K562 (cell line): ENCODE results near the gene ACER3. TPM values are rescaled to one million over a fixed set of nuclear protein-coding genes. Genes with fewer than 3 reads are reported as not detected.

Experiments used
- CCAR2 ChIP-seq: fragments of 200-400 bp; formaldehyde crosslinking; IDR thresholded peaks from 2 replicates; pipeline ENCODE4 v1.6.1; 2017; ENCODE audit warnings: mild to moderate bottlenecking, low read depth, low read length
- ETV5 ChIP-seq: sonication (generic); formaldehyde crosslinking; IDR thresholded peaks from 2 replicates; pipeline ENCODE4 v1.4.0; 2020; ENCODE audit warnings: low read depth, mild to moderate bottlenecking, missing genetic modification reagents
- FIP1L1 ChIP-seq: fragments of 200-400 bp; formaldehyde crosslinking; IDR thresholded peaks from 2 replicates; pipeline ENCODE4 v1.6.1; 2018; ENCODE audit warnings: mild to moderate bottlenecking, low read depth, low read length; ENCODE audit not compliant: poor library complexity, severe bottlenecking
- HMGN3 ChIP-seq: IDR thresholded peaks from 2 replicates; pipeline ENCODE4 v1.6.1; 2011; ENCODE audit warnings: borderline replicate concordance, low read depth, mild to moderate bottlenecking, mixed read lengths, low read length; ENCODE audit not compliant: insufficient read length; ENCODE audit errors: extremely low read depth
- HNRNPK ChIP-seq: fragments of 200-400 bp; formaldehyde crosslinking; IDR thresholded peaks from one replicate; pipeline ENCODE4 v1.6.1; 2018; ENCODE audit warnings: mild to moderate bottlenecking, low read depth, low read length; ENCODE audit not compliant: poor library complexity, severe bottlenecking
- JUND ChIP-seq, 2 experiments: IDR thresholded peaks; 2 replicates in 1 of 2; 3 replicates in 1 of 2; pipeline ENCODE4 v1.6.1; 2011; ENCODE audit warnings: borderline replicate concordance in 2 of 2, low read depth in 2 of 2, low read length in 2 of 2, improper control_type of control experiment in 1 of 2, missing biosample characterization in 1 of 2, missing genetic modification characterization in 1 of 2, missing genetic modification reagents in 1 of 2
- MAZ ChIP-seq, 2 experiments: fragments of 450-650 bp in 1 of 2; sonication (generic) in 1 of 2; formaldehyde crosslinking; IDR thresholded peaks in 1 of 2; conservative IDR thresholded peaks in 1 of 2; 2 replicates each; pipeline versions ENCODE4 v1.4.0 to v1.5.0; 2020; ENCODE audit warnings: mild to moderate bottlenecking in 1 of 2, missing genetic modification reagents in 1 of 2
- NR2C2 ChIP-seq, 2 experiments: fragments of 200-800 bp in 1 of 2; sonication (Bioruptor generic) in 1 of 2; sonication (generic) in 1 of 2; formaldehyde crosslinking in 1 of 2; IDR thresholded peaks; 2 replicates each; pipeline versions ENCODE4 v1.6.1 to v1.8.0; 2016 to 2022; ENCODE audit warnings: mild to moderate bottlenecking in 1 of 2, missing compliant biosample characterization in 1 of 2, missing genetic modification characterization in 1 of 2, missing genetic modification reagents in 1 of 2
- NR4A1 ChIP-seq, 2 experiments: fragments of 250-450 bp in 1 of 2; fragments of 450-650 bp in 1 of 2; sonication (Bioruptor Pico) in 1 of 2; IDR thresholded peaks; 2 replicates each; pipeline versions ENCODE4 v1.4.0 to v1.6.1; 2016 to 2020; ENCODE audit warnings: mild to moderate bottlenecking in 2 of 2, missing compliant biosample characterization in 1 of 2, missing genetic modification characterization in 1 of 2, moderate library complexity in 1 of 2
- POLR3A ChIP-seq: IDR thresholded peaks from 2 replicates; pipeline ENCODE4 v1.6.1; 2011; ENCODE audit warnings: borderline replicate concordance, mild to moderate bottlenecking, moderate library complexity; ENCODE audit not compliant: insufficient read length, insufficient read depth; ENCODE audit errors: extremely low read depth
- RFX5 ChIP-seq: IDR thresholded peaks from 2 replicates; pipeline ENCODE4 v1.6.1; 2011; ENCODE audit warnings: low read depth, mild to moderate bottlenecking, improper control_type of control experiment, low read length
- SMAD4 ChIP-seq: fragments of 250-450 bp; sonication (Bioruptor Pico); conservative IDR thresholded peaks from 2 replicates; pipeline ENCODE4 v1.8.0; 2021; ENCODE audit warnings: inconsistent platforms, mild to moderate bottlenecking, moderate library complexity
- TAF1 ChIP-seq: IDR thresholded peaks from 2 replicates; pipeline ENCODE4 v1.6.1; 2011; ENCODE audit warnings: mild to moderate bottlenecking, low read length, moderate library complexity; ENCODE audit not compliant: insufficient read depth, control insufficient read depth, severe bottlenecking; ENCODE audit errors: extremely low read depth
- TBP ChIP-seq: optimal IDR thresholded peaks from 2 replicates; pipeline ENCODE3; 2011; ENCODE audit warnings: low read depth, low read length, improper control_type of control experiment
- polyA plus RNA-seq, 8 experiments: library from polyadenylated mRNA; depleted of rRNA in 4 of 8; stranded (reverse) in 5 of 8; unstranded in 3 of 8; fragments of >200 nt; fragmentation: Nextera tagmentation in 2 of 8; fragmentation: Illumina TruSeq in 1 of 8; extraction: Ambion mirVana in 2 of 8; extraction: Trizol in 1 of 8; gene quantifications; 2 replicates each; pipeline versions ENCODE4 v1.2.1 to v1.2.3, GENCODE V29; 2011 to 2014; ENCODE audit warnings: inconsistent platforms in 1 of 8, missing spikeins in 1 of 8
- total RNA-seq, 7 experiments: library from RNA; depleted of rRNA in 6 of 7; stranded (reverse); fragments of >200 nt in 6 of 7; fragmentation: Illumina TruSeq in 2 of 7; extraction: Trizol in 2 of 7; gene quantifications; 2 replicates each; pipeline versions ENCODE4 v1.2.1 to v1.2.3, GENCODE V29; 2011 to 2021; ENCODE audit warnings: low replicate concordance in 1 of 7
- TF ChIP-seq, protein P1 (sequence below): sonication (generic); formaldehyde crosslinking; IDR thresholded peaks from 2 replicates; pipeline ENCODE4 v1.8.1; 2023; ENCODE audit warnings: mild to moderate bottlenecking, missing genetic modification reagents
- TF ChIP-seq, protein P2 (sequence below): fragments of 450-650 bp; formaldehyde crosslinking; IDR thresholded peaks from 2 replicates; pipeline ENCODE4 v1.4.0; 2020; ENCODE audit warnings: mild to moderate bottlenecking
- TF ChIP-seq, protein P3 (sequence below): fragments of 450-650 bp; IDR thresholded peaks from 2 replicates; pipeline ENCODE4 v1.6.1; 2018; ENCODE audit not compliant: partially characterized antibody

The ACER3 gene
- total and polyA plus RNA-seq, 9 of the 15 experiments (the other 6 are each of a cell fraction or from before 2014, with no cell fraction given), result 2.0 to 23.8 (median 9.5) TPM

DNA sequence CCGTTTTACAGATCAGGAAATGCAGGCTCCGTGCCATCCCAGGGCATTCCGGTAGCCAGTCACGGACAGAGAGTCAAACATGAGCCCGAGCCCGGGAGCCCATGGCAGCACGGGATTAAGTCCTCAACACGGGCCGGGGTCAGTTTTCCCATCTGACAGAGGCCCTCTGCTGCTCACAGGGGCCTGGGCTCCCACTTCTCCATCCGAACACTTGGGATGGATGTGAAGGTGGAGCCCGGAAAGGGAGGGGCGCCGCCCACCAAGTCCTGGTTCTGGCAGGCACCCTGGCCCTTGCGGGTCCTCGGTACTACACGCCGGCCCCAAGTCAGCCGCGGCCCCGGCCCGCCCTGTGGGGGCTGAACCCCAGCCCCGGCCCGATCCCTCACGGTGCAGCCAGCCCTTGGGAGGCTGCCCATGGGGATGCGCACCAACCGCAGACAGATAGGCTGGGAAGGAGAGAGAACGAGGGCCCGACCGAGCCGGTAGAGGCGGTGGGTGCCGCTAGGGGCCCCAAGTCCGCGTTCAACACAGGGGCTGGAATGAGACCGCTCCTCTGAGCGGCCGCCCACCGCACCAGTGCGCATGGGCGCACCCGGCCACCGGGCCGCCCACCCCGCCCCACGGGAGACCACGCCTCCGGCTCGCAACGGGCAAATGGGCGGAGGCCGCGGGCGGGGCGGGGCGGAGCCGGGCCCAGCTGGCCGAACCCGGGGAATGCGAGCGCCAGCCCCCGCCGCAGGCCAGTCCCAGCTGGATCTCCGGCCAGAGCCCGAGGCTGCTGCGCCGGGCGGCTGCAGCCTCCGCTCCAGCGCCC lies 205.7 kb downstream of the ACER3 start, which contains the start of gene CAPN5 (continued):
- TF ChIP-seq, protein P1, sequence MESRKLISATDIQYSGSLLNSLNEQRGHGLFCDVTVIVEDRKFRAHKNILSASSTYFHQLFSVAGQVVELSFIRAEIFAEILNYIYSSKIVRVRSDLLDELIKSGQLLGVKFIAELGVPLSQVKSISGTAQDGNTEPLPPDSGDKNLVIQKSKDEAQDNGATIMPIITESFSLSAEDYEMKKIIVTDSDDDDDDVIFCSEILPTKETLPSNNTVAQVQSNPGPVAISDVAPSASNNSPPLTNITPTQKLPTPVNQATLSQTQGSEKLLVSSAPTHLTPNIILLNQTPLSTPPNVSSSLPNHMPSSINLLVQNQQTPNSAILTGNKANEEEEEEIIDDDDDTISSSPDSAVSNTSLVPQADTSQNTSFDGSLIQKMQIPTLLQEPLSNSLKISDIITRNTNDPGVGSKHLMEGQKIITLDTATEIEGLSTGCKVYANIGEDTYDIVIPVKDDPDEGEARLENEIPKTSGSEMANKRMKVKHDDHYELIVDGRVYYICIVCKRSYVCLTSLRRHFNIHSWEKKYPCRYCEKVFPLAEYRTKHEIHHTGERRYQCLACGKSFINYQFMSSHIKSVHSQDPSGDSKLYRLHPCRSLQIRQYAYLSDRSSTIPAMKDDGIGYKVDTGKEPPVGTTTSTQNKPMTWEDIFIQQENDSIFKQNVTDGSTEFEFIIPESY (CRISPR knock-in tag), result peak; percentile 49; the same call in 1 of the 2 replicates
- no peak for TF ChIP-seq POLR3A
- TF ChIP-seq CCAR2, result no peak
- TF ChIP-seq NR2C2 (CRISPR knock-in tag; IDR thresholded peaks at IDR 0.05), result no peak
- no peak for TF ChIP-seq NR2C2 (tag; IDR thresholded peaks at IDR 0.05)
- no peak for TF ChIP-seq RFX5
- peak; percentile 27; the same call in 1 of the 2 replicates for TF ChIP-seq ETV5
- peak; percentile 89 for TF ChIP-seq HNRNPK
- TF ChIP-seq TBP, result peak; percentile 58
- peak; percentile 46 to 83; a peak in 2 of 4 replicates for TF ChIP-seq MAZ (CRISPR knock-in tag; conservative IDR thresholded peaks at IDR 0.05 in 1 of 2, IDR thresholded peaks at IDR 0.05 in 1 of 2)
- peak; percentile 73; the same call in 1 of the 2 replicates for TF ChIP-seq SMAD4
- TF ChIP-seq NR4A1 (CRISPR knock-in tag; IDR thresholded peaks at IDR 0.05), result no peak
- TF ChIP-seq NR4A1 (tag; IDR thresholded peaks at IDR 0.05), result no peak
- TF ChIP-seq, protein P2, sequence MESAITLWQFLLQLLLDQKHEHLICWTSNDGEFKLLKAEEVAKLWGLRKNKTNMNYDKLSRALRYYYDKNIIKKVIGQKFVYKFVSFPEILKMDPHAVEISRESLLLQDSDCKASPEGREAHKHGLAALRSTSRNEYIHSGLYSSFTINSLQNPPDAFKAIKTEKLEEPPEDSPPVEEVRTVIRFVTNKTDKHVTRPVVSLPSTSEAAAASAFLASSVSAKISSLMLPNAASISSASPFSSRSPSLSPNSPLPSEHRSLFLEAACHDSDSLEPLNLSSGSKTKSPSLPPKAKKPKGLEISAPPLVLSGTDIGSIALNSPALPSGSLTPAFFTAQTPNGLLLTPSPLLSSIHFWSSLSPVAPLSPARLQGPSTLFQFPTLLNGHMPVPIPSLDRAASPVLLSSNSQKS (CRISPR knock-in tag), result no peak
- peak; percentile 77 for TF ChIP-seq HMGN3
- TF ChIP-seq TAF1, result peak; percentile 36
- peak; percentile 53 for TF ChIP-seq FIP1L1
- TF ChIP-seq, protein P3, sequence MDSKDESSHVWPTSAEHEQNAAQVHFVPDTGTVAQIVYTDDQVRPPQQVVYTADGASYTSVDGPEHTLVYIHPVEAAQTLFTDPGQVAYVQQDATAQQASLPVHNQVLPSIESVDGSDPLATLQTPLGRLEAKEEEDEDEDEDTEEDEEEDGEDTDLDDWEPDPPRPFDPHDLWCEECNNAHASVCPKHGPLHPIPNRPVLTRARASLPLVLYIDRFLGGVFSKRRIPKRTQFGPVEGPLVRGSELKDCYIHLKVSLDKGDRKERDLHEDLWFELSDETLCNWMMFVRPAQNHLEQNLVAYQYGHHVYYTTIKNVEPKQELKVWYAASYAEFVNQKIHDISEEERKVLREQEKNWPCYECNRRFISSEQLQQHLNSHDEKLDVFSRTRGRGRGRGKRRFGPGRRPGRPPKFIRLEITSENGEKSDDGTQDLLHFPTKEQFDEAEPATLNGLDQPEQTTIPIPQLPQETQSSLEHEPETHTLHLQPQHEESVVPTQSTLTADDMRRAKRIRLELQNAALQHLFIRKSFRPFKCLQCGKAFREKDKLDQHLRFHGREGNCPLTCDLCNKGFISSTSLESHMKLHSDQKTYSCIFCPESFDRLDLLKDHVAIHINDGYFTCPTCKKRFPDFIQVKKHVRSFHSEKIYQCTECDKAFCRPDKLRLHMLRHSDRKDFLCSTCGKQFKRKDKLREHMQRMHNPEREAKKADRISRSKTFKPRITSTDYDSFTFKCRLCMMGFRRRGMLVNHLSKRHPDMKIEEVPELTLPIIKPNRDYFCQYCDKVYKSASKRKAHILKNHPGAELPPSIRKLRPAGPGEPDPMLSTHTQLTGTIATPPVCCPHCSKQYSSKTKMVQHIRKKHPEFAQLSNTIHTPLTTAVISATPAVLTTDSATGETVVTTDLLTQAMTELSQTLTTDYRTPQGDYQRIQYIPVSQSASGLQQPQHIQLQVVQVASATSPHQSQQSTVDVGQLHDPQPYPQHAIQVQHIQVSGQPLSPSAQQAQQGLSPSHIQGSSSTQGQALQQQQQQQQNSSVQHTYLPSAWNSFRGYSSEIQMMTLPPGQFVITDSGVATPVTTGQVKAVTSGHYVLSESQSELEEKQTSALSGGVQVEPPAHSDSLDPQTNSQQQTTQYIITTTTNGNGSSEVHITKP, result no peak
- 0 out of 2 replicates have a peak, but pooled peaks have one; percentile 2 for TF ChIP-seq JUND (IDR thresholded peaks at IDR 0.05; ENCODE audit: borderline replicate concordance, low read depth, low read length)
- no peak for TF ChIP-seq JUND (tag; IDR thresholded peaks at IDR 0.05; ENCODE audit: borderline replicate concordance, low read depth, low read length)
